HFFc6 (cell line): ENCODE results near the gene TRABD2A. TPM values are rescaled to one million over a fixed set of nuclear protein-coding genes. Genes with fewer than 3 reads are reported as not detected.

Experiments used
- DNase-seq: peaks from one replicate; pipeline ENCODE4 v3.0.0-alpha.2; 2018
- H3K27ac Mint-ChIP-seq: 2 replicates; pipeline ENCODE4 v1.8.0; 2020; ENCODE audit warnings: mild to moderate bottlenecking, mixed read lengths
- H3K27me3 Mint-ChIP-seq: 2 replicates; pipeline ENCODE4 v1.8.0; 2021; ENCODE audit warnings: mild to moderate bottlenecking, moderate library complexity, mixed read lengths; ENCODE audit not compliant: insufficient read depth
- H3K36me3 Mint-ChIP-seq: 2 replicates; pipeline ENCODE4 v1.8.0; 2021; ENCODE audit warnings: low read depth, mixed read lengths
- H3K4me1 Mint-ChIP-seq: 2 replicates; pipeline ENCODE4 v1.8.0; 2020; ENCODE audit warnings: low read depth, mixed read lengths
- H3K4me3 Mint-ChIP-seq: 2 replicates; pipeline ENCODE4 v1.8.0; 2020; ENCODE audit warnings: mild to moderate bottlenecking, moderate library complexity, mixed read lengths
- H3K9me3 Mint-ChIP-seq: 2 replicates; pipeline ENCODE4 v1.8.0; 2020; ENCODE audit warnings: mild to moderate bottlenecking, mixed read lengths
- total RNA-seq, 6 experiments: library from RNA; stranded (reverse); fragmentation: NEBNext Ultra II Directional; extraction: Animal tissue kit (Norgen Biotek cat#: 25700); gene quantifications; 2 replicates in 1 of 6; 3 replicates in 5 of 6; pipeline ENCODE4 v1.2.3, GENCODE V29; 2021
- TF ChIP-seq, protein P1 (sequence below): fragments of 200-600 bp; sonication (generic); IDR thresholded peaks from 2 replicates; pipeline ENCODE4 v1.5.0; 2021; ENCODE audit warnings: antibody characterized with exemption, mild to moderate bottlenecking

TRABD2A gene
- total RNA-seq, 6 experiments from 2014 or later: 13.5 to 46.2 (median 41.9) TPM

- peaks cover 7% of the 10 kb centered on the region; the same call in 1 of the 2 replicates for H3K9me3 Mint-ChIP-seq
- peaks cover 6% of the 10 kb centered on the region for H3K4me1 Mint-ChIP-seq
- no peak overlapping the region for H3K27ac Mint-ChIP-seq
- TF ChIP-seq, protein P1, sequence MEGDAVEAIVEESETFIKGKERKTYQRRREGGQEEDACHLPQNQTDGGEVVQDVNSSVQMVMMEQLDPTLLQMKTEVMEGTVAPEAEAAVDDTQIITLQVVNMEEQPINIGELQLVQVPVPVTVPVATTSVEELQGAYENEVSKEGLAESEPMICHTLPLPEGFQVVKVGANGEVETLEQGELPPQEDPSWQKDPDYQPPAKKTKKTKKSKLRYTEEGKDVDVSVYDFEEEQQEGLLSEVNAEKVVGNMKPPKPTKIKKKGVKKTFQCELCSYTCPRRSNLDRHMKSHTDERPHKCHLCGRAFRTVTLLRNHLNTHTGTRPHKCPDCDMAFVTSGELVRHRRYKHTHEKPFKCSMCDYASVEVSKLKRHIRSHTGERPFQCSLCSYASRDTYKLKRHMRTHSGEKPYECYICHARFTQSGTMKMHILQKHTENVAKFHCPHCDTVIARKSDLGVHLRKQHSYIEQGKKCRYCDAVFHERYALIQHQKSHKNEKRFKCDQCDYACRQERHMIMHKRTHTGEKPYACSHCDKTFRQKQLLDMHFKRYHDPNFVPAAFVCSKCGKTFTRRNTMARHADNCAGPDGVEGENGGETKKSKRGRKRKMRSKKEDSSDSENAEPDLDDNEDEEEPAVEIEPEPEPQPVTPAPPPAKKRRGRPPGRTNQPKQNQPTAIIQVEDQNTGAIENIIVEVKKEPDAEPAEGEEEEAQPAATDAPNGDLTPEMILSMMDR: no peak
- DNase-seq: no peak
- H3K4me3 Mint-ChIP-seq: no peak overlapping the region
- H3K36me3 Mint-ChIP-seq: peaks cover 12% of the 10 kb centered on the region
- H3K27me3 Mint-ChIP-seq: peaks cover 2% of the 10 kb centered on the region
Observed at GRCh38 chr2:84800194-84800805, 80.6 kb downstream of the TRABD2A start.

- H3K4me3 Mint-ChIP-seq: no peak overlapping the region
- peaks cover 2% of the 10 kb centered on the region for H3K27me3 Mint-ChIP-seq
- H3K9me3 Mint-ChIP-seq: peaks cover 7% of the 10 kb centered on the region; the same call in 1 of the 2 replicates
- no peak overlapping the region for H3K27ac Mint-ChIP-seq
- DNase-seq: no peak
- peaks cover under 1% of the 10 kb centered on the region for H3K4me1 Mint-ChIP-seq
- TF ChIP-seq, protein P1: no peak
- peaks cover 12% of the 10 kb centered on the region for H3K36me3 Mint-ChIP-seq
Observed at GRCh38 chr2:84799772-84800171, 81.1 kb downstream of the TRABD2A start.

- TF ChIP-seq, protein P1: no peak
- Mint-ChIP-seq H3K9me3 (peaks cover 3% of the 10 kb centered on the region; the same call in 1 of the 2 replicates), H3K27me3 (no peaks in the 10 kb centered on the region; the same call in 1 of the 2 replicates), H3K4me1 (peaks cover 15% of the 10 kb centered on the region), H3K36me3 (peaks cover 4% of the 10 kb centered on the region), H3K27ac (no peak overlapping the region), H3K4me3 (no peak overlapping the region)
- no peak for DNase-seq
Observed at GRCh38 chr2:84797271-84797670, 83.6 kb downstream of the TRABD2A start.

DNA sequence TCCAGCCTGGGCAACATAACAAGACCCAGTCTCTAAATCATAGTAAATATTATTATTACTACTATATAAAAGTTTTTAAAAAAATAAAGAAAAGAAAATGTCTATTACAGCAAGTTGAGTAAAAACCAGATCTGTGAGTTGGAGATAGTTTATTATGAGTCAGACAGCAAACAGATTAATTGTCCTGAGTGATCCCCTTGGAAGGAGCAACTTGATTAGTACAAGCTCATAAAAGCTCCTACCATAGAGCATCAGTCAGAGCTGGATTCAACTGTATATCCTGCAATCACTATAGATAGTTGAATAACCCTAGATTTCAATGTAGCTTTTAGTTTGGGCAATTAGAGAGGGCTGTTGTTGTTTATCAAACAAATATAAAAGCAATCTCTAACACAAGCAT, 84.1 kb downstream of the TRABD2A start:
- H3K27ac Mint-ChIP-seq: no peak overlapping the region
- no peaks in the 10 kb centered on the region for H3K36me3 Mint-ChIP-seq
- peaks cover 15% of the 10 kb centered on the region for H3K4me1 Mint-ChIP-seq
- no peaks in the 10 kb centered on the region; the same call in 1 of the 2 replicates for H3K27me3 Mint-ChIP-seq
- H3K9me3 Mint-ChIP-seq: no peaks in the 10 kb centered on the region; the same call in 1 of the 2 replicates
- TF ChIP-seq, protein P1: no peak
- no peak for DNase-seq
- no peak overlapping the region for H3K4me3 Mint-ChIP-seq

DNA sequence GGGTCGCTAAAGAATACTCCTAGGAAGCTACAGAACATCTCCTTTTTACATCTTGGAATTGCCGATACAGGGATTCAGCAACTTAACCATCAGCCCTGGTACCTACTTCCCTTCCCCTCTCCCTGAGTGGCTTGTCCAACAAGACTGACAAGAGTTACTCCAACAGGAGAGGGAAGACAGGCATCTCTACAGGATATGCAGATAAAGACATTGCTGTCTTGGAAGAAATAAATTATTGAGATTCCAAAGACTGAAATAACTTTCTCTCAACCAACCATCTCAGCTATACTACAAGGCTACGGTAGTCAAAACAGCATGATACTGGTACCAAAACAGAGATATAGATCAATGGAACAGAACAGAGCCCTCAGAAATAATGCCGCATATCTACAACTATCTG, 87.2 kb downstream of the TRABD2A start:
- Mint-ChIP-seq H3K9me3 (no peaks in the 10 kb centered on the region), H3K4me1 (peaks cover 15% of the 10 kb centered on the region), H3K27ac (no peak overlapping the region), H3K36me3 (no peaks in the 10 kb centered on the region), H3K27me3 (no peaks in the 10 kb centered on the region; the same call in 1 of the 2 replicates), H3K4me3 (no peak overlapping the region)
- no peak for DNase-seq
- TF ChIP-seq, protein P1: no peak
